ENCODE results near the gene PDE4B.

The PDE4B gene

DNA sequence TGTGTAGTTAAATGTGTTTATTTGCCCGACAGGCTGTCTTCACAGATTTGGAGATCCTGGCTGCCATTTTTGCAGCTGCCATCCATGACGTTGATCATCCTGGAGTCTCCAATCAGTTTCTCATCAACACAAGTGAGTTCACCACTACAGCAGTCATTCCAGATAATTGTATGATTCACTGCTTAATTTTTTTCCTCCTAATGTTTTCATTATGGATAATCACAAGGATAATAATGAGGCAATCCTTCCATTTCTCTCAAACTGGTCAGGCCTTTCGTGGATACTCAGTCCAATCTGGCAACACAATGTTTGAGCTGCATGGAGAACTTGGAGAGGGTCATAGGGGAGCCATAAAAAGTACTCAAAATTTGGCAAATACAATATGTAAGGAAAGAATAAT lies 572.9 kb downstream of the PDE4B start:
- Histone ChIP-seq H3K4me2 (ENCODE audit: low read length) (no peak overlapping the region), H2BK120ac (ENCODE audit: low read depth, low read length) (no peak overlapping the region), H3K4ac (ENCODE audit: low read depth, low read length) (no peak overlapping the region), H3K79me1 (ENCODE audit: low read length) (no peaks in the 10 kb centered on the region), H3K23ac (ENCODE audit: low read length) (no peak overlapping the region), H3K56ac (ENCODE audit: low read length) (no peak overlapping the region), H3K79me2 (ENCODE audit: control insufficient read depth, insufficient read depth, low read length) (no peaks in the 10 kb centered on the region), H3K27me3 (ENCODE audit: insufficient read depth, low read length, poor library complexity) (no peaks in the 10 kb centered on the region), H3K9ac (ENCODE audit: low read length) (no peak overlapping the region), H3K27ac (ENCODE audit: low read depth, low read length) (no peak overlapping the region), H3K36me3 (ENCODE audit: control insufficient read depth, insufficient read depth, low read length) (peaks cover 4% of the 10 kb centered on the region), H4K8ac (ENCODE audit: low read depth, low read length) (no peak overlapping the region), H4K5ac (ENCODE audit: low read length) (no peak overlapping the region), H2BK15ac (replicated peaks; ENCODE audit: low read depth) (no peak overlapping the region), H2AK5ac (ENCODE audit: low read length) (no peak overlapping the region), H2BK5ac (ENCODE audit: low read length) (no peak overlapping the region), H3K4me1 (ENCODE audit: control insufficient read depth, low read depth, low read length) (no peaks in the 10 kb centered on the region), H3K18ac (ENCODE audit: low read length) (no peak overlapping the region), H3K4me3 (ENCODE audit: low read length) (no peak overlapping the region)
- WGBS (ENCODE audit: extremely low coverage, insufficient coverage, low lambda C conversion rate), result no CpG with 5 or more reads among the region's 3 CpGs
- no peak for DNase-seq

- no peak overlapping the region for H3K4ac ChIP-seq (ENCODE audit: low read depth, low read length)
- H3K4me1 ChIP-seq (ENCODE audit: control insufficient read depth, low read depth, low read length), result no peaks in the 10 kb centered on the region
- H4K8ac ChIP-seq (ENCODE audit: low read depth, low read length), result no peak overlapping the region
- DNase-seq, result no peak
- no peak overlapping the region for H2BK5ac ChIP-seq (ENCODE audit: low read length)
- H3K4me2 ChIP-seq (ENCODE audit: low read length), result no peak overlapping the region
- no peak overlapping the region for H2BK120ac ChIP-seq (ENCODE audit: low read depth, low read length)
- no peak overlapping the region for H3K4me3 ChIP-seq (ENCODE audit: low read length)
- no peak overlapping the region for H3K27ac ChIP-seq (ENCODE audit: low read depth, low read length)
- no peaks in the 10 kb centered on the region for H3K79me2 ChIP-seq (ENCODE audit: control insufficient read depth, insufficient read depth, low read length)
- H3K79me1 ChIP-seq (ENCODE audit: low read length), result no peaks in the 10 kb centered on the region
- H3K9ac ChIP-seq (ENCODE audit: low read length), result no peak overlapping the region
- H2AK5ac ChIP-seq (ENCODE audit: low read length), result no peak overlapping the region
- H3K27me3 ChIP-seq (ENCODE audit: insufficient read depth, low read length, poor library complexity), result no peaks in the 10 kb centered on the region
- no peak overlapping the region for H3K56ac ChIP-seq (ENCODE audit: low read length)
- no peak overlapping the region for H4K5ac ChIP-seq (ENCODE audit: low read length)
- no peak overlapping the region for H3K23ac ChIP-seq (ENCODE audit: low read length)
- no peak overlapping the region for H3K18ac ChIP-seq (ENCODE audit: low read length)
- no peak overlapping the region for H2BK15ac ChIP-seq (replicated peaks; ENCODE audit: low read depth)
- H3K36me3 ChIP-seq (ENCODE audit: control insufficient read depth, insufficient read depth, low read length), result peaks cover 4% of the 10 kb centered on the region
Measured at GRCh38 chr1:66366634-66367033, 573.9 kb downstream of the PDE4B start.

DNA sequence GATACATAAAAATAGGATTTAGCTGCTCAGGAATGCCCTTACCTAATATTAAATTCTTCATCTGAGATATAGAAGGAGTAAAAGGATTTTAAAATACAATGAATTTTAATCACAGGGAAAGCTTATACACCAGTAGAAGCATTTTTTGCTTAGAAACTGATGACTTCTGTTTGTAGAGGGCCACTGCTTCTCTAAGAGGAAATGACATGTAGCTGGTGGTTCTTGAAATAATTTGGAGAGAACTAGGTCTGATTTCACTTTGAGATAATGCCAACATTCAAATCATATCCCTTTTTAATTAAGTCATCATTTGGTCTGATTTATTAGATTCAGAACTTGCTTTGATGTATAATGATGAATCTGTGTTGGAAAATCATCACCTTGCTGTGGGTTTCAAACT lies 574.7 kb downstream of the PDE4B start:
- Histone ChIP-seq H3K27ac (ENCODE audit: low read depth, low read length) (no peak overlapping the region), H3K4me3 (ENCODE audit: low read length) (no peak overlapping the region), H3K27me3 (ENCODE audit: insufficient read depth, low read length, poor library complexity) (no peaks in the 10 kb centered on the region), H2BK120ac (ENCODE audit: low read depth, low read length) (no peak overlapping the region), H3K4me1 (ENCODE audit: control insufficient read depth, low read depth, low read length) (no peaks in the 10 kb centered on the region), H3K79me1 (ENCODE audit: low read length) (no peaks in the 10 kb centered on the region), H3K79me2 (ENCODE audit: control insufficient read depth, insufficient read depth, low read length) (no peaks in the 10 kb centered on the region), H3K9ac (ENCODE audit: low read length) (no peak overlapping the region), H3K23ac (ENCODE audit: low read length) (no peak overlapping the region), H2BK5ac (ENCODE audit: low read length) (no peak overlapping the region), H4K5ac (ENCODE audit: low read length) (no peak overlapping the region), H3K36me3 (ENCODE audit: control insufficient read depth, insufficient read depth, low read length) (peaks cover 4% of the 10 kb centered on the region), H3K4me2 (ENCODE audit: low read length) (no peak overlapping the region), H2BK15ac (replicated peaks; ENCODE audit: low read depth) (no peak overlapping the region), H3K56ac (ENCODE audit: low read length) (no peak overlapping the region), H3K4ac (ENCODE audit: low read depth, low read length) (no peak overlapping the region), H3K18ac (ENCODE audit: low read length) (no peak overlapping the region), H2AK5ac (ENCODE audit: low read length) (no peak overlapping the region), H4K8ac (ENCODE audit: low read depth, low read length) (no peak overlapping the region)
- DNase-seq, result no peak

DNA sequence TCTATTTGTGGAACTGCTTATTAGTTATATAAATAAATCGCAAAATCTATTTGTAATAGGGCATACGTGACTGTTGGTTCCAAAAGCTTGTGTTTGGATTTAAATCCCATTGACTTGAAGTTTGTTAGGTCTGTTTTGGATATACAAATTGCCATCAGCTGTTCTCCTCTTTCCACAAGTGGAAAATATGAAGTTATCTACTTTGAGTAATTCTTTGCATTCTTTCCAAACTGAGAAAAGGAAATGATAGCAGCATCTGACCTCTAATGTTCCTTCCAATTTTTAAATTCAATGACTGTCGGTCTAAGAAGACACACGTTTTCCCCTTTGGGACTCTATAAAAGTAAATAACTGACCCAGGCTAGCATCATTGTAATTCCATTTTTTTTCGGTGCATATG lies 575.6 kb downstream of the PDE4B start:
- no peaks in the 10 kb centered on the region for H3K4me1 ChIP-seq (ENCODE audit: control insufficient read depth, low read depth, low read length)
- H3K27me3 ChIP-seq (ENCODE audit: insufficient read depth, low read length, poor library complexity), result no peaks in the 10 kb centered on the region
- H2AK5ac ChIP-seq (ENCODE audit: low read length), result no peak overlapping the region
- no peak overlapping the region for H2BK15ac ChIP-seq (replicated peaks; ENCODE audit: low read depth)
- H3K36me3 ChIP-seq (ENCODE audit: control insufficient read depth, insufficient read depth, low read length), result peaks cover 4% of the 10 kb centered on the region
- H3K18ac ChIP-seq (ENCODE audit: low read length), result no peak overlapping the region
- H3K79me1 ChIP-seq (ENCODE audit: low read length), result no peaks in the 10 kb centered on the region
- H4K5ac ChIP-seq (ENCODE audit: low read length), result no peak overlapping the region
- no peak overlapping the region for H3K4ac ChIP-seq (ENCODE audit: low read depth, low read length)
- no peak overlapping the region for H3K4me3 ChIP-seq (ENCODE audit: low read length)
- DNase-seq, result no peak
- WGBS (ENCODE audit: extremely low coverage, insufficient coverage, low lambda C conversion rate), result no CpG with 5 or more reads among the region's 5 CpGs
- no peaks in the 10 kb centered on the region for H3K79me2 ChIP-seq (ENCODE audit: control insufficient read depth, insufficient read depth, low read length)
- no peak overlapping the region for H3K56ac ChIP-seq (ENCODE audit: low read length)
- H3K23ac ChIP-seq (ENCODE audit: low read length), result no peak overlapping the region
- no peak overlapping the region for H2BK120ac ChIP-seq (ENCODE audit: low read depth, low read length)
- no peak overlapping the region for H3K9ac ChIP-seq (ENCODE audit: low read length)
- H3K27ac ChIP-seq (ENCODE audit: low read depth, low read length), result no peak overlapping the region
- no peak overlapping the region for H4K8ac ChIP-seq (ENCODE audit: low read depth, low read length)
- H3K4me2 ChIP-seq (ENCODE audit: low read length), result no peak overlapping the region
- no peak overlapping the region for H2BK5ac ChIP-seq (ENCODE audit: low read length)

DNA sequence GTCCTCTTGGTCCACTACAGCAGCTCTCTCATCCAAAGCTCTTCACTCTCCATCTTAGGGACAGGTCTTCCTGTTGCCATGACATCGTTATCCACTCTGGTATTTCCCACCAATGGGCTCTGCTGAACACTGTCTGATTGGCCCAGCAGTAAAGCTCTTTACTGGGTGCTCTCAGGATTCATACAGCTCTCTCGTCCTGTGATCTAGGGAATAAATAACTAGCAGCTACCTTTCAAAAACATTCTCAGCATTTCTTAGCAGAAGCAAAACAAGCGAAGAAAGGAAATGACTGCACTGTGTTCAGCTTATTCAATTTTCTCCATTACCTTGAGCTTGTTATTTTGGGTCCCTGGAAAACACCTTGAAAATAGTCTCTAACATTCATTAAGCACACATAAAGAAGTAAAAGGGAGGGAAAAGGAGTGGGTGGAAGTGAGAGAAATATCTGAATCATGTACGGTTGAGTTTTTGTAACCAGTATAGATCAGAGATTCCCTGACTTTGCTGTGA lies 577.8 kb downstream of the PDE4B start:
- peak; percentile 37 for DNase-seq
- no peak overlapping the region for H3K4me3 ChIP-seq (ENCODE audit: low read length)
- H2BK15ac ChIP-seq (replicated peaks; ENCODE audit: low read depth), result no peak overlapping the region
- H3K4me1 ChIP-seq (ENCODE audit: control insufficient read depth, low read depth, low read length), result no peaks in the 10 kb centered on the region
- H3K18ac ChIP-seq (ENCODE audit: low read length), result no peak overlapping the region
- H3K23ac ChIP-seq (ENCODE audit: low read length), result no peak overlapping the region
- H3K27me3 ChIP-seq (ENCODE audit: insufficient read depth, low read length, poor library complexity), result no peaks in the 10 kb centered on the region
- H4K5ac ChIP-seq (ENCODE audit: low read length), result no peak overlapping the region
- no peak overlapping the region for H4K8ac ChIP-seq (ENCODE audit: low read depth, low read length)
- H3K79me2 ChIP-seq (ENCODE audit: control insufficient read depth, insufficient read depth, low read length), result no peaks in the 10 kb centered on the region
- H3K9ac ChIP-seq (ENCODE audit: low read length), result no peak overlapping the region
- no peak overlapping the region for H3K27ac ChIP-seq (ENCODE audit: low read depth, low read length)
- no peak overlapping the region for H2BK120ac ChIP-seq (ENCODE audit: low read depth, low read length)
- no peak overlapping the region for H3K4me2 ChIP-seq (ENCODE audit: low read length)
- no peak overlapping the region for H3K56ac ChIP-seq (ENCODE audit: low read length)
- no CpG with 5 or more reads among the region's 4 CpGs for WGBS (ENCODE audit: extremely low coverage, insufficient coverage, low lambda C conversion rate)
- no peak overlapping the region for H3K4ac ChIP-seq (ENCODE audit: low read depth, low read length)
- H3K79me1 ChIP-seq (ENCODE audit: low read length), result no peaks in the 10 kb centered on the region
- H2AK5ac ChIP-seq (ENCODE audit: low read length), result no peak overlapping the region
- no peak overlapping the region for H2BK5ac ChIP-seq (ENCODE audit: low read length)
- H3K36me3 ChIP-seq (ENCODE audit: control insufficient read depth, insufficient read depth, low read length), result peaks cover 4% of the 10 kb centered on the region

- Histone ChIP-seq H2AK5ac (ENCODE audit: low read length) (no peak overlapping the region), H3K18ac (ENCODE audit: low read length) (no peak overlapping the region), H3K27me3 (ENCODE audit: insufficient read depth, low read length, poor library complexity) (no peaks in the 10 kb centered on the region), H3K4me1 (ENCODE audit: control insufficient read depth, low read depth, low read length) (no peaks in the 10 kb centered on the region), H3K79me2 (ENCODE audit: control insufficient read depth, insufficient read depth, low read length) (no peaks in the 10 kb centered on the region), H4K8ac (ENCODE audit: low read depth, low read length) (no peak overlapping the region), H4K5ac (ENCODE audit: low read length) (no peak overlapping the region), H3K9ac (ENCODE audit: low read length) (no peak overlapping the region), H3K56ac (ENCODE audit: low read length) (no peak overlapping the region), H3K4me2 (ENCODE audit: low read length) (no peak overlapping the region), H3K79me1 (ENCODE audit: low read length) (no peaks in the 10 kb centered on the region), H3K4me3 (ENCODE audit: low read length) (no peak overlapping the region), H2BK15ac (replicated peaks; ENCODE audit: low read depth) (no peak overlapping the region), H3K4ac (ENCODE audit: low read depth, low read length) (no peak overlapping the region), H2BK5ac (ENCODE audit: low read length) (no peak overlapping the region), H3K36me3 (ENCODE audit: control insufficient read depth, insufficient read depth, low read length) (peaks cover 4% of the 10 kb centered on the region), H2BK120ac (ENCODE audit: low read depth, low read length) (no peak overlapping the region), H3K23ac (ENCODE audit: low read length) (no peak overlapping the region), H3K27ac (ENCODE audit: low read depth, low read length) (no peak overlapping the region)
- peak; percentile 22 for DNase-seq
- no CpG with 5 or more reads among the region's 7 CpGs for WGBS (ENCODE audit: extremely low coverage, insufficient coverage, low lambda C conversion rate)
Measured at GRCh38 chr1:66371233-66372005, 578.7 kb downstream of the PDE4B start.

All from mesendoderm (in vitro differentiated cells).